ENCODE data around the gene RFFL.
"Not testable (repeated sequence)": the region's sequence is repeated elsewhere in the genome, so short reads cannot be mapped to it uniquely, and the experiment has no call there.

RFFL gene

GRCh38 chr17:35097776-35098175, 34.3 kb upstream of the RFFL start:
- TF ChIP-seq CTCF (IDR thresholded peaks at IDR 0.05; ENCODE audit: low read length, missing control alignments): no peak
- no peak for DNase-seq (ENCODE audit: low read depth)

GRCh38 chr17:35095741-35096140, 32.2 kb upstream of the RFFL start:
- H3K4me3 ChIP-seq (replicated peaks; ENCODE audit: low read depth, low read length): no peak overlapping the region
- DNase-seq (ENCODE audit: low read depth): no peak
- no peak for TF ChIP-seq CTCF (IDR thresholded peaks at IDR 0.05; ENCODE audit: low read length, missing control alignments)

More at GRCh38 chr17:35097776-35098175, 34.3 kb upstream of the RFFL start:
- no peak overlapping the region for H3K4me3 ChIP-seq (replicated peaks; ENCODE audit: low read depth, low read length)

GRCh38 chr17:35094902-35095301, 31.4 kb upstream of the RFFL start:
- TF ChIP-seq CTCF (IDR thresholded peaks at IDR 0.05; ENCODE audit: low read length, missing control alignments): no peak
- peak; percentile 90 for DNase-seq (ENCODE audit: low read depth)
- H3K4me3 ChIP-seq (replicated peaks; ENCODE audit: low read depth, low read length): no peak overlapping the region

- not testable (repeated sequence) for H3K4me3 ChIP-seq (replicated peaks; ENCODE audit: low read depth, low read length); DNase-seq (ENCODE audit: low read depth)
Observed at GRCh38 chr17:35090707-35091106, 27.2 kb upstream of the RFFL start.

GRCh38 chr17:35089586-35090296, 26.2 kb upstream of the RFFL start:
- peak overlapping the region; percentile 41 for H3K4me3 ChIP-seq (replicated peaks; ENCODE audit: low read depth, low read length)
- peak; percentile 10 for TF ChIP-seq CTCF (IDR thresholded peaks at IDR 0.05; ENCODE audit: low read length, missing control alignments)
- DNase-seq (ENCODE audit: low read depth): peak; percentile 38

- peak; percentile 33 for TF ChIP-seq CTCF (IDR thresholded peaks at IDR 0.05; ENCODE audit: low read length, missing control alignments)
- peak overlapping the region; percentile 74 for H3K4me3 ChIP-seq (replicated peaks; ENCODE audit: low read depth, low read length)
- peak; percentile 79 for DNase-seq (ENCODE audit: low read depth)
Observed at GRCh38 chr17:35088881-35089585, 25.5 kb upstream of the RFFL start.

GRCh38 chr17:35088356-35088880, 24.9 kb upstream of the RFFL start:
- peak; percentile 52 for DNase-seq (ENCODE audit: low read depth)
- peak overlapping the region; percentile 74 for H3K4me3 ChIP-seq (replicated peaks; ENCODE audit: low read depth, low read length)
- peak; percentile 6 for TF ChIP-seq CTCF (IDR thresholded peaks at IDR 0.05; ENCODE audit: low read length, missing control alignments)

Data from fibroblast of pulmonary artery (primary cell).